GM18499 (cell line): ENCODE results near the gene ANKRD27.

ENCODE experiments used
- ATAC-seq: cut with Tn5 transposase; IDR thresholded peaks from one replicate; pipeline ENCODE4 v1.9.1; 2021; ENCODE audit warnings: moderate number of reproducible peaks; ENCODE audit not compliant: insufficient read depth, unreplicated experiment

Gene ANKRD27

GRCh38 chr19:32691291-32691951 lies 16.4 kb upstream of the ANKRD27 start, which contains the start of gene NUDT19:
Gene NUDT19 (plus strand): TSS chr19:32691821. CDS start chr19:32691961, 140 bp downstream.
- peak; percentile 63 for ATAC-seq

- ATAC-seq: no peak
These were observed 13.3 kb upstream of the ANKRD27 start for GRCh38 chr19:32688311-32688710.

- no peak for ATAC-seq
These were observed 12.7 kb upstream of the ANKRD27 start for GRCh38 chr19:32687681-32688080.

- ATAC-seq: no peak
These were observed 12.0 kb upstream of the ANKRD27 start for GRCh38 chr19:32686847-32687475.

- no peak for ATAC-seq
These were observed 7.3 kb upstream of the ANKRD27 start for GRCh38 chr19:32682317-32682716.

- no peak for ATAC-seq
These were observed 6.0 kb upstream of the ANKRD27 start for GRCh38 chr19:32680986-32681385.

- ATAC-seq: no peak
These were observed 2.7 kb upstream of the ANKRD27 start for GRCh38 chr19:32677657-32678056.

GRCh38 chr19:32676895-32677359 lies 1.9 kb upstream of the ANKRD27 start:
- no peak for ATAC-seq

- ATAC-seq: no peak
These were observed 1.4 kb upstream of the ANKRD27 start for GRCh38 chr19:32676186-32676894.

- no peak for ATAC-seq
These were observed 773 bp upstream of the ANKRD27 start, which contains the start of gene RGS9BP for GRCh38 chr19:32675720-32676185. Gene RGS9BP (plus strand): TSS chr19:32675848. CDS start chr19:32676264, 416 bp downstream.

GRCh38 chr19:32674153-32674930 lies 638 bp downstream of the ANKRD27 start:
- ATAC-seq: no peak

- no peak for ATAC-seq
These were observed 1.4 kb downstream of the ANKRD27 start for GRCh38 chr19:32673573-32673972.

GRCh38 chr19:32672841-32673240 lies 2.1 kb downstream of the ANKRD27 start:
- ATAC-seq: no peak

GRCh38 chr19:32671883-32672593 lies 2.9 kb downstream of the ANKRD27 start:
- no peak for ATAC-seq

GRCh38 chr19:32669310-32669709 lies 5.7 kb downstream of the ANKRD27 start:
- no peak for ATAC-seq

- no peak for ATAC-seq
These were observed 8.9 kb downstream of the ANKRD27 start for GRCh38 chr19:32666084-32666483.

GRCh38 chr19:32662186-32662585 lies 12.8 kb downstream of the ANKRD27 start:
- ATAC-seq: no peak

GRCh38 chr19:32661318-32661717 lies 13.7 kb downstream of the ANKRD27 start:
- no peak for ATAC-seq

- no peak for ATAC-seq
These were observed 16.5 kb downstream of the ANKRD27 start for GRCh38 chr19:32658527-32658926.

- no peak for ATAC-seq
These were observed 16.9 kb downstream of the ANKRD27 start for GRCh38 chr19:32658075-32658474.
